GM19023 (cell line): ENCODE results near the gene VMAC.

ENCODE experiments used
- ATAC-seq: cut with Tn5 transposase; IDR thresholded peaks from one replicate; pipeline ENCODE4 v1.9.1; 2021; ENCODE audit warnings: mild to moderate bottlenecking, moderate library complexity; ENCODE audit not compliant: unreplicated experiment

The VMAC gene

DNA sequence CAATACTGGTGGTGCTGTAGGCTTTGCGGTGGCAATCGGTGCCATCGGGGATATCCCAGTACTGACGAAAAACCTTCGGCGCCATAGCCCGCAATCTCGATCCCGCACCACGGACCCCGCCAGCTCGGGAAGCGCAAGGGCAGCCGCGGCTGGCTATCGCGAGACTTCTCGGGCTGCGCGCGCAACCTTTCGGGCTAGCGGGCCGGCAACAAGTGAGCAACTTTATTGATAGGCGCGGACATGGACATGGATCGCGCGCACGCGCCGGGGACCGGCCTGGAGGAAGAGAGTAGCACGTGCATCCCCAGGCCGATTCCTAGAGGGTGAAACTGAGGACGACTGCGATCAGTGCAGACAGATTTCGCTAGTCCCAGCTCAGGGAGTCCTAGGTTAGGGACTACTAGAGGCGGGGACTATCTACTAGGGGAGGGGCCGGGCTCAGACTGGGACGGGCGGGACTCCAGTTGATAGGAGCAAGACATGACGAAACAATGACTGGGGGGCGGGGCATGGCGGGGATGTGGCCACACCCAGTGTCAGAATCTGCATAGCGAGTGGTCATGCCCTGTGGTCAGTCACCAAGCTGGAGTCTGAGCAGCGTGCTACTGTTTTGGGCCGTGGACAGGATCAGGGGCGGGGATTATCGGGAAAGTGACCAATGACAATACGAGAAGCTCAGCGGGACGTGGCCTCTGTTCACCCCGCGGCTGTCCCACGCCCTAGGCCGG, 884 bp upstream of the VMAC start, which contains the start of gene NDUFA11:
TSS of gene NDUFA11 (minus strand) at position 167 of the 728 bp plus-strand sequence. CDS start at position 85, 82 bp downstream.
- peak; percentile 36 for ATAC-seq

GRCh38 chr19:5905114-5905778, 574 bp downstream of the VMAC start:
- no peak for ATAC-seq

DNA sequence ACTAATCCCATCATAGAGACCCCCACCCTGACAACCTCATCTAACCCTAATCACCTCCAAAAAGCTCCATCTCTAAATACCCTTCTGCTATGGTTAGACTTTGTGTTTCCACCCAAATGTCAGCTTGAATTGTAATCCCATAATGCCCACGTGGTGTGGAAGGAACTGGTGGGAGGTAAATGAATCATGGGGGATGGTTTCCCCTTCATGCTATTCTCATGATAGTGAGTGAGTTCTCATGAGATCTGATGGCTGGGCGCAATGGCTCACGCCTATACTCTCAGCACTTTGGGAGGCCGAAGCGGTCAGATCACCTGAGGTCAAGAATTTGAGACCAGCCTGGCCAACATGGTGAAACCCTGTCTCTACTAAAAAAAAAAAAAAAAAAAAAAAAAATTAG, 2.6 kb downstream of the VMAC start:
- ATAC-seq = no peak

DNA sequence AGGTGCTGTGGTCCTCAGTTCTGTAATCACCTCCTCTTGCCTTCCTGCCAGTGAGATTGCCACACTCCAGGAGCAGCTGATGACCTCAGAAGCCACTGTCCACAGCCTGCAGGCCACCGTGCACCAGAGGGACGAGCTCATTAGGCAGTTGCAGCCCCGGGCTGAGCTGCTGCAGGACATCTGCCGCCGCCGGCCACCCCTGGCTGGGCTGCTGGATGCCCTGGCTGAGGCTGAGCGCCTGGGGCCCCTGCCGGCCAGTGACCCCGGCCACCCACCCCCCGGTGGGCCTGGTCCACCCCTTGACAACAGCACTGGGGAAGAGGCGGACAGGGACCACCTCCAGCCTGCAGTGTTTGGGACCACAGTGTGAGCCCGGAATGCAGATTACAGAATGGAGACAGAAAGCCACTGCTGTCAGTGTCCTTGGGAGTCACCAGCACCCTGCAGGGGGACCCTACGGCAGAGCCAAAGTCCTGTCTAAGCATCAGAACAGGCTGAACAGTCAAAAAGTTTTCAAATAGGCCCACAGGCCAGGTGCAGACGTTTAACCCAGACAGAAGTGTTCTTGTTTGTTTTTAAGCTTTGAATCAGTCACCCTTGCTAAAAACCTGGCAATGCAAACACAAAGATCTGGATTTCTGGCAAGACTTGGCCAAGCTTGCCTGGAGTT, 4.2 kb downstream of the VMAC start:
- no peak for ATAC-seq

DNA sequence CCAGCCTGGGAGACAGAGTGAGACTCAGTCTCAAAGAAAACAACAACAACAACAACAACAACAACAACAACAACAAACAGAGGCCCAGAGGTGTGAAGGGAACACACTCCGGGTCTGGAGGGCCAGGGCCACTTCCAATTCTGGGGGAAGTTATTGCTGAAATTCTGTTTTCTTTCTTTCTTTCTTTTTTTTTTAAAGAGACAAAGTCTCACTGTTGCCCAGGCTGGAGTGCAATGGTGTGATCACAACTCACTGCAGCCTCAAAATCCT, 5.9 kb downstream of the VMAC start:
- no peak for ATAC-seq

GRCh38 chr19:5911366-5911765, 6.7 kb downstream of the VMAC start:
- ATAC-seq = no peak

- ATAC-seq = no peak
Observed at GRCh38 chr19:5913739-5914357, 9.2 kb downstream of the VMAC start, which contains the start of gene CAPS. Gene CAPS, plus strand, starts transcription at chr19:5914254. Its CDS starts 153 bp downstream, at chr19:5914407.

- no peak for ATAC-seq
Observed at GRCh38 chr19:5914358-5914774, 9.7 kb downstream of the VMAC start.

DNA sequence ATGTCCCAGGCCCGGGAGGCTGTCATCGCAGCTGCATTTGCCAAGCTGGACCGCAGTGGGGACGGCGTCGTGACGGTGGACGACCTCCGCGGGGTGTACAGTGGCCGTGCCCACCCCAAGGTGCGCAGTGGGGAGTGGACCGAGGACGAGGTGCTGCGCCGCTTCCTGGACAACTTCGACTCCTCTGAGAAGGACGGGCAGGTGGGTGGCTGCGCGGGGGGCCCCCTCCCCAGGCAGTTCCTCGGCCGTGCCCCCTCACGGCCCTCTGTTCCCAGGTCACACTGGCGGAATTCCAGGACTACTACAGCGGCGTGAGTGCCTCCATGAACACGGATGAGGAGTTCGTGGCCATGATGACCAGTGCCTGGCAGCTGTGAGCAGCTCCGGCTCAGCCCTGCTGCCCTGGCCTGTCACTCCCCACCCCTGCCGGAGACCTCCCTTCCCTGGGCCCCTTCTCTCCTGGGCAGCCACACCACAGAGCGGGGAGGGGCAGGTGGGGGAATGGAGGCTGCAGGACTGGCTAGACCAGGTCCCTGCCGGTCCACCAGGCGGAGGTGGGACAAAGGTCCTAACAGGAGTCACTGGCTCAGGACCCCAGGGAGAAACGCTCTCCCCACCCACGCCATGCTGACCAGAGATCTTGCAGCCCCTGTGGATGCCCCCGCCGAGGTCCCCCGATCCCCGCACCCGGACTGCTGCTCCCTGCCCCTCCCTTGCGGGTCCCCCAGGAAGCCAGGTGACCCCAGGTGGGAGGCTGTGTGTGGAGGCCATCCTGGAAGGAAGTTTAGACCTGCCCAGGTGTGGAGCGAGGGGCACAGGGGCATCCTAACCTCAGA, 10.5 kb downstream of the VMAC start:
- no peak for ATAC-seq

DNA sequence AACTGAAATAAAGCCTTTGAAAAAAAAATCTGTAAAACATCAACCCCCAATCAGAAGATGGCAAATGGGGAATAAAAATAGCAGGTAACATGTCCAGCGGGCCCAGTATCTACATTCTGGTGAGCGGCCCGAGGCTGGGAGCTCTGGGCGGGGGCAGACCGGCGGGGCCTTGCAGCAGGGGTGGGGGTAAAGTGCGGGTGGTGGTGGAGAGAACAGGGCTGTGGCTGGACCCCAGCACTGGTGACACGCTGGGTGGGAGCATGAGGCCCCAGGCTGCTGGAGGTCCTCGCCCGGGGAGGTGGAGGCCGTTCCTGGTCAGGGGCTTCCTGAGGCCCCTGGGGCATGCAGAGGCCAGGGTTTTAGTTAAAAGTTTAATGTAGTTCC, 11.1 kb downstream of the VMAC start:
- no peak for ATAC-seq

- no peak for ATAC-seq
Observed at GRCh38 chr19:5916181-5916708, 11.6 kb downstream of the VMAC start.

- no peak for ATAC-seq
Observed at GRCh38 chr19:5917431-5918107, 12.9 kb downstream of the VMAC start.

GRCh38 chr19:5918463-5919079, 13.9 kb downstream of the VMAC start:
- no peak for ATAC-seq

DNA sequence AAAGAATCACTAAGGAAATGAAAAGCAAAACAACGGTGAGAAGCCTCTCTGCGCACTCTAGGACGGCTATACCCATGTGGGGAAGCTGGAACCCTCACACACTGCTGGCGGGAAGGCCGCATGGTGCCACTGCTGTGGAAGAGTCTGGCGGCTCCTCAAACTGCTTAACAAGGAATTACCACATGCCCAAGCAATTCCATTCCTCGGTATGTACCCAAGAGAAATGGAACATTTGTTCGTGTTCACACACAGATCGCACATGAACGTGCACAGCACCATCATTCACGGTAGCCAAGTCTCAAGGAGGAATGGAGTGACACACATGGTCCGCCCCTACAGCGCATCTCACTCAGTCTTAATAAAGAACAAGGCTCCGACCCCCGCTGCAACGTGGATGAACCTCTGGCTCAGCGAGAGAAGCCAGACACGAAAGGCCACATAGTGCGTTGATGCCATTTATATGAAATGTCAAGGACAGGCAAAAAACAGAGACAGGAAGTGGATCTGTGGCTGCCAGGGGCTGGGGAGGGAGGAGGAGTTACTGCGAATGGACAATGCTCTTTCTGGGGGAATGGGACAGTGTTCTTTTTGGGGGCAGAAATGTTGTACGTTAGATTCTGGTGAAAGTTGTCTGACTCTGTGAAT, 17.0 kb downstream of the VMAC start:
- ATAC-seq = no peak

GRCh38 chr19:5922161-5922545, 17.5 kb downstream of the VMAC start:
- no peak for ATAC-seq

- no peak for ATAC-seq
Observed at GRCh38 chr19:5923356-5923755, 18.7 kb downstream of the VMAC start.

DNA sequence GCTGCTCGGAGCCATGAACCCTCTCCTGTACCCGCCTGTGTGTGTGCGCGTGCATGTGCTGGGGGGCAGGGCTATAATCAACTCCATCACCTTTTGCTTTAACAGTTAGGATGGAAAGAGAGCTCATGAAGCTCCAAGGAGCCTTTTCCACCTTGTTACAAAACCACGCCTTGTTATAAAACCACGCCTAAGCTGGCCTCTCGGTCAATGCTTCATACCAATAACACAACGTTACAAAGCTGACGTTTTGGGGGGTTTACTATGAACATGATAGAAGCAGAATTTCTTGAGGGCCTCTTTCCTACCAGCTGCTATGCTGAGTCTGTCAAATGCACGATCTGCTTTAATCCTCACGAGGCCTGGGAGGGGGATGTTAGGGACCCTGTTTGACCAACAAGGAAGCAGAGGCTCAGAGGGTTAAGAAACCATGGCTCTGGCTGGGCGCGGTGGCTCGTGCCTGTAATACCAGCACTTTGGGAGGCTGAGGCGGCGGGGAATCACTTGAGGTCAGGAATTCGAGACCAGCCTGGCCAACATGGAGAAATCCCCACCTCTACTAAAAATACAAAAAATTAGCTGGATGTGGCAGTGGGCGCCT, 21.3 kb downstream of the VMAC start:
- no peak for ATAC-seq

- no peak for ATAC-seq
Observed at GRCh38 chr19:5926641-5927440, 22.2 kb downstream of the VMAC start.
